NOMO-1 treated with DMSO at 0.1 percent for 48 hours (cell line): ENCODE results near the gene BDH1.

Source experiments
- DNase-seq: peaks from one replicate; lab custom pipeline; 2025; ENCODE audit not compliant: unreplicated experiment; lab: John Stamatoyannopoulos, UW

The BDH1 gene

GRCh38 chr3:197549261-197549885, 6.4 kb downstream of the BDH1 start:
- DNase-seq, result no peak

GRCh38 chr3:197547306-197548011, 8.3 kb downstream of the BDH1 start:
- no peak for DNase-seq

DNA sequence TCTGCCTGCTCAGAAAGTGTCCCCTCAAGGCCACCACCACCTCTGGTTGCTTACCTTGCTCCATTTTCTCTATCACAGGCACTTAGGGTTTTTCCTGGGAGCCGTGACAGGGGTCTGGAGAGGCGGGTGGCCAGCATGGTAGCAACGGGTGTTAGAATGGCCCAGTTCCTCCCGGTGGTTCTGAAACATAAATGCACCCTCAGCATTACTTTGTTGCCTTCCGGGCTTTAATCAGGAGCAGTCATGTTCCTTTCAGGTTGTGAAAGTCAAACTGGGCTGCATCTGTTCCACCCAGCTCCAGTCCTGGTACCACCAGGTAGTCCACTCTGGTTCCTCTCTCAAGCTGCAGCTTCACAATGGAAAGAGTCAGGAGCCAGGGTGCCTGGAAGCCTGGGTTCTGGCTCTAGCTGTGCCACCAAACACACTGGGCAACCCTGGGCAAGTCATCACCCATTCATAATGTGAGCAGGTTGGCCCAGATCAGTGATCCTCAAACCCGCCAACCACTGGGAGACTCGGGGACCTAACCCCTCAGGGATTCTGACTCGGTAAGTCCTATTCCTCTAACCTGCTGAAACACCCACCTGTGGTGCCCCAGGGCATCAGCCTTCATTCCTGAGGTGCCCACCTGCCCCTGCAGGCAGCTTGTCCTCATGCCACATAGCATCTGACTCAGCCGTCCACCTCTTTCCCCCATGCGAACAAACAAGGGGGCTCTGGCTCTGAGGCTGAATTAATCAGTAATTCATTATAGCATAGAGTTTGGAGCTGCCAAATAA, 9.3 kb downstream of the BDH1 start:
- no peak for DNase-seq

DNA sequence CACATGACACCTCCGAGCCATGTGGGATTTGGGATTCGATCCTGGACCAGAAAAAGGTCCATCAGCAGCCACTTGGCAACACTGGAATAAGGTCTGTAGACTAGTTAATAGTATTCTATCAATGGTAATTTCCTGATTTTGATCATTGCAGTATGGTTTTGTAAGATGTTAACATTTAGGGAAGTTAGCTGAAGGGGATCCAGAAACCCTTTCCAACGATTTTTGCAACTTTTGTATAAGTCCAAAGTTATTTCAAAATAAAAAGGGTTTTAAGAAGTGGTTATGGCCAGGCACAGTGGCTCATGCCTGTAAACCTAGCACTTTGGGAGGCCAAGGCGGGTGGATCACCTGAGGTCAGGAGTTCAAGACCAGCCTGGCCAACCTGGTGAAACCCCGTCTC, 10.2 kb downstream of the BDH1 start:
- peak; percentile 33 for DNase-seq

GRCh38 chr3:197545101-197545500, 10.7 kb downstream of the BDH1 start:
- DNase-seq, result no peak

DNA sequence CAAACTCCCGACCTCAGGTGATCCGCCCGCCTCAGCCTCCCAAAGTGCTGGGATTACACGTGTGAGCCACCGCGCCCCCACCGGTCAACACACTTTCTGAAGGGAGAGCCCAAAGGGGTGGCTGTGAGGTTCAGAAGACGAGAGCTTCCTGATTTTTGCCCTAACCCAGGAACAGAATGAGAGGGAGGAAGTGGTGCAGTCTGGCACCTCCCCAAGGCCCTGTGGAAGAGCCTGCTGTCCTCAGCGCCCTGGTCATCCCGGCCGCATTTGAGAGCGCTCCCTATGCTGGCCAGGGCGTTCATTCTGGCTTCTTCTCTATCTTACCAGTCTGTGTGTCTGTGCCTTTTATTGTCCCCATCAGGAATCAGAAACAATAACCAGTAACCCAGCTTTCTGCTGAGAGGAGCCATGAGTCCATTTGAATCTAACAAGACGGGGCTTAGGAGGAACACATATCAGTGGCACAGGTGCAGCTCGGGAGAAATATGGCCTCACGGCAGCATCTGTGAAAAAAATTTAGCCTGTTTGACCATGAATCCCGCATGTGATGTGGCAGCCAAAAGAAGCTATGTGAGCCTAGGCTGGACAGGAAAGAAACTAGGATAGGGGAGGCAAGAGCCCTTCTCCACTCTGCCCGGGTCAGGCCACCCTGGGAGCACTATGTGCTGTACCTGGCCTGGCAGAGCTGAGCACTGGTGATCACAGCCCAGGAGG, 12.9 kb downstream of the BDH1 start:
- DNase-seq, result no peak

- DNase-seq, result no peak
Observed at GRCh38 chr3:197541756-197542539, 13.8 kb downstream of the BDH1 start.

GRCh38 chr3:197540961-197541377, 14.8 kb downstream of the BDH1 start:
- no peak for DNase-seq

GRCh38 chr3:197539651-197540051, 16.1 kb downstream of the BDH1 start:
- DNase-seq, result no peak

DNA sequence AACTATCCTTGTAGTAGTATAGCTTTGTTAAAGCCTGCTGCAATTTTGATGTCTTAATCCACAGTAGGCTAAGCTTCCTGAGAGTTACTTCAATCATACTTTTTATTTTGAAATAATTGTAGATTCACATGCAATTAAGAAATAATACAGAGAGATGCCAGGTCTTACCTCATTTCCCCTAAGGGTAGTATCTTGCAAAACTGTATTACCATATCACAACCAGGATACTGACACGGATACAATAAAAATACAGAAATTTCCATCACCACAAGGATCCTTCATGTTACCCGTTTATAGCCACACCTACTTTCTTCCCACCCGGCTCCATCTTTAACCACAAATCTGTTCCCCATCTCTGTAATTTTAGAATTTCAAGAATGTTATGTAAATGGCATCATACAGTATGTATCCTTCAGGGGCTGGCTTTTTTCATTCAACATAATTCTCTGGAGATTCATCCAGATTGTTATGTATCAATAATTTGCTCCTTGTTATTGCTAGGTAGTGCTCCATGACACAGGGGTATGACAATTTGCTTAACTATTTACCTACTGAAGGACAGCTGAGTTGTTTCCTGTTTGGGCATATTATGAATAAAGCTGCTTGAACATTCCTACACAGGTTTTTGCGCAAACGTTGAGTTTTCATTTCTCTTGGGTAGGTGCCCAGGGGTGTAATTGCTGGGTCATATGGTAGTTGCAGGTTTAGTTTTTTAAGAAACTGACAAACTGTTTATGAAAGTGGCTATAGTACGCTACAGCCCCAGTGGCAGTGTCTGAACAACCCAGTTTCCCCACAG, 21.6 kb downstream of the BDH1 start:
- DNase-seq, result no peak

DNA sequence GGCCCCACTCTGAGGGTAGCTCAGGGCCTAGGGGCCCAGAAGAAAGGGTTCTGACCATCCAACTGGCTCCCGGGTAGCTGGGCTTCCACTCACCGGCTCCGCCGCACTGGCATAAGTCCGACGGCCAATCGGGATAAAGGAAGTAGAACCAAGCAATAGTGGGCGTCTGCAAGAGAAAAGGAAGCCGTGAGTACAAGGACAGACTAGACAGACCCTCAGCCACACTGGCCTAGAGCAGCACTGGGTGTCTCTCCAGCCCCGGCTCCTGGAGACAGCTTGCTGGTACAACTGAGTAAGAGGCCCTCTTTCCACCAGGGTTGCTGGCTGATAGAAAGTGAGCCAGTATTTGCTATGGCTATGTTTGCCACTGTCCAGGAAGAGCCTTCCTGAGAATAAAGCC, 22.4 kb downstream of the BDH1 start:
- no peak for DNase-seq

- no peak for DNase-seq
Observed at GRCh38 chr3:197532388-197532787, 23.4 kb downstream of the BDH1 start.

GRCh38 chr3:197528190-197528589, 27.6 kb downstream of the BDH1 start:
- no peak for DNase-seq

GRCh38 chr3:197527569-197527968, 28.2 kb downstream of the BDH1 start:
- DNase-seq, result no peak

DNA sequence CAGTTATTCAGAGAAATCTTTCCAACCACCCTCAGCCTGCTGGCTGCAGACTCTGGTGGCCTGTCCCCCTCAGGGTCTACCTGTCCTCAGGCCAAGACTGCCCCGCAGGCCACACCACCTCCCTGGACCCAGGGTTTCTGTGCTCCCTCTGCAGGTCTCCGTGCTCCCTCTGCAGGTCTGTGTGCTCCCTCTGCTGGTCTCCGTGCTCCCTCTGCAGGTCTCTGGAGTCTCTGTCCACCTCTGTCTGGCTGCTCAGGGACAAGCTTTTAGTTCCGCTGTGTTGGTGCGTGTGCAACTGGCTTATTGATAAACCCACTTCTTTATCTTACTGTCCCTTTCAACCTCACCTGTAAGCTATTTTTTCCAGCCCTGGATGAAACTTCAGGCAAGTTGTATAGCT, 30.1 kb downstream of the BDH1 start:
- no peak for DNase-seq

DNA sequence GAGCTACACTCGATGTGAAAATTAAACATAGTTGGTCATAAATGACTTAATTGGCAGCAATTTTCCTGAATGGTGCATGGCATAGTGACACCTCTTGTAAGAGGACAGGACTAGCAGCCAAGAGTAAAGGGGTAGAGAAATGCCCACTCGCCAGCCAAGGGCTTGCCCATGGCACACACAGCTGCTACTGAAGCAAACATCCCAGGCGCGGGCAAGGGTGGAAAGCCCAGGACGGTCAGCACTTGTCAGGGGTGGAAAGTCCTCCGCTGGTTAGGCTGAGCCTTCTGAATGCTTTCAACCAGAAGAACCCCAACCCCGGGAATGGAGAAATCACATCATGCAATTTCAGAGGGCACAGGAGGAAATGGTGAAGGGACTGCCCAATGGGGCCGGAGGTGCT, 31.6 kb downstream of the BDH1 start:
- no peak for DNase-seq

DNA sequence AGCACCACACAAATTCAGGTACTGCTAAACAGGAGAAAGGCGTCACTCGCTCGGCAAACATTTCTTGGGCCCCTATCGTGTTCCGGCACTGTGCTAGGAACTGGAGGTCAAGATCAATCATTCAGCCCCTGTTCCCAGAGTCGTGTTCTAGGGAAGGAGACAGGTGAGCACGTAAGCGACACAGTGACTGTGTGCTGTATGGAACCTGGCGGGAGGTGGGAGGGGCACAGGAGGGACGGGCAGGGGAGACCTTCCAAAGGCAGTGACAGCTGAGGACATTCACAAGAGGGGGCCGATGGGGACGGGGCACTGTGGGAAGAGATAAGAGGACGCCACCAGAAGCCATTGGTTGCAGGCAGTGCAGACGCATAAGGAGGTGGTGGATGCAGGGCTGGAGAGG, 32.2 kb downstream of the BDH1 start:
- no peak for DNase-seq

DNA sequence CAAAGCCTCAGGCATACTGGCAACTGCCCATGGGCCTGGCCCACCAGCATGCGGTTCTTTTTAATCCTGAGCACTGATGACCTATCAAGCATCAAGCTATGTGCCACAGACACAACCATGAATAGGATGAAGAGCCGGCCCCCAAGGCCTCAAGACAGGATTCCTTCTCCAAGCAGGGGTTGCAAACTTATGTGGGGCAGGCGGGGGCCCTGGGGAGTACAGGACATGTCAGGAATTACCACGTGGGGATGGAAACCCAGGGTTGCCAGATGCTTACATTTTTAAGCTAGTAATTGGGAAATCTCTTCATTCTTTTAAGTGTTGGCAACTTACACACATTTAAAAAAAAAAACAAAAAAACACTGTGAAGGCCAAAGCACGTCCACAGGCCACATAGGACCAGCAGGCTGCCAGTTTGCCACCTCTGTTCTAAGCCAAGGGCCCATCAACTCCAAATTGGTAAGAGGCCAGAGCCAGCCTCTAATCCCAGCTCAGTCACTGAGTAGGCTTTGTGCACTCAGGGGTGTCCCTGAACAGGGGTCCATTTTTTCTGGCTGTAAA, 32.8 kb downstream of the BDH1 start:
- DNase-seq, result no peak

- DNase-seq, result no peak
Observed at GRCh38 chr3:197522183-197522715, 33.5 kb downstream of the BDH1 start.
